Astrocyte (in vitro differentiated cells and primary cell): Measurements from ENCODE around the gene WDR83.

Experiments
- CTCF ChIP-seq: IDR thresholded peaks from 2 replicates; pipeline ENCODE4 v1.5.1; 2011; ENCODE audit warnings: low read depth, mild to moderate bottlenecking, inconsistent platforms, low read length, moderate library complexity; ENCODE audit not compliant: insufficient read depth
- EZH2 ChIP-seq: IDR thresholded peaks from 2 replicates; pipeline ENCODE4 v1.6.1; 2012; ENCODE audit warnings: mild to moderate bottlenecking, low read length, inconsistent platforms; ENCODE audit not compliant: insufficient read depth

- TF ChIP-seq CTCF = no peak
- TF ChIP-seq EZH2 = no peak
These were observed 57.2 kb downstream of the WDR83 start, which contains the start of gene TNPO2 for GRCh38 chr19:12723641-12724426.
